Vagina (tissue), 2 donors: ENCODE data around the gene CTSA. TPM values are rescaled to one million over a fixed set of nuclear protein-coding genes. Genes with fewer than 3 reads are reported as not detected.

Source experiments
- DNase-seq, 2 donors: peaks; one replicate each; pipeline ENCODE4 v3.0.0-alpha.2; 2017; ENCODE audit errors: extremely low spot score in 2 of 2
- H3K27ac ChIP-seq: fragments of 200-600 bp; sonication (generic); one replicate; pipeline ENCODE4 v1.5.1; 2019
- H3K27me3 ChIP-seq: fragments of 200-600 bp; sonication (generic); one replicate; pipeline ENCODE4 v1.5.1; 2019
- H3K36me3 ChIP-seq, 2 donors: fragments of 200-600 bp; sonication (generic); one replicate each; pipeline ENCODE4 v1.5.1; 2017 to 2019
- H3K4me1 ChIP-seq: fragments of 200-600 bp; sonication (generic); one replicate; pipeline ENCODE4 v1.5.1; 2019
- H3K4me3 ChIP-seq, 2 donors: fragments of 200-600 bp; sonication (generic); 1 replicate in 1 of 2; 2 replicates in 1 of 2; pipeline ENCODE4 v1.5.1; 2016 to 2019
- H3K9me3 ChIP-seq: fragments of 200-600 bp; sonication (generic); one replicate; pipeline ENCODE4 v1.5.1; 2019
- CTCF ChIP-seq, 3 experiments: fragments of 450-650 bp in 2 of 3; fragments of 200-600 bp in 1 of 3; sonication (generic) in 1 of 3; IDR thresholded peaks; one replicate each; pipeline ENCODE4 v1.5.1; 2017 to 2019; ENCODE audit warnings: antibody characterized with exemption in 3 of 3, mild to moderate bottlenecking in 2 of 3, moderate library complexity in 2 of 3
- POLR2A ChIP-seq, 2 donors: fragments of 450-650 bp; IDR thresholded peaks; one replicate each; pipeline ENCODE4 v1.6.1; 2017; ENCODE audit warnings: antibody characterized with exemption in 2 of 2, mild to moderate bottlenecking in 2 of 2, moderate library complexity in 2 of 2
- POLR2AphosphoS5 ChIP-seq, 2 donors: sonication (generic); formaldehyde crosslinking; IDR thresholded peaks; one replicate each; pipeline ENCODE4 v1.9.0; 2017; ENCODE audit warnings: antibody characterized with exemption in 2 of 2, mild to moderate bottlenecking in 2 of 2, low read depth in 1 of 2; ENCODE audit not compliant: insufficient read depth in 1 of 2
- intact Hi-C: fragments of 100-400 bp; cut with DNase I; formaldehyde crosslinking; loops from one replicate; pipeline ENCODE4 v1.15.1; 2023
- total RNA-seq: library from RNA; depleted of rRNA; stranded (reverse); fragments of >200 nt; gene quantifications from one replicate; pipeline ENCODE4 v1.2.3, GENCODE V29; 2016

CTSA gene
- total RNA-seq, 1 donor from 2014 or later, result 114 TPM

DNA sequence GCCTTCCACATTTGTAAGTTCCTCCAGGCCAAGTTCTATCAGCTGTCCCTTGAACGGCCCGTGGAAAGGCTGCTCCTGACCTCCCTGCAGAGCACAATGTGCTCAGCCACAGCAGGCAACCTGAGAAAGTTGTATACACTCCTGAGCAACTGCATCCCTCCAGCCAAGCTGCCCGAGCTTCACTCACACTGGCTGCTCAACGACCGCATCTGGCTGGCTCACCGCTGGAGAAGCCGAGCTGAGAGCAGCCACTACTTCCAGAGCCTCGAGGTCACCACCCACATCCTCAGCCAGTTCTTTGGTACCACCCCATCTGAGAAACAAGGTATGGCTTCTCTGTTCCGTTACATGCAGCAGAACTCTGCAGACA lies 8.1 kb upstream of the CTSA start:
- Histone ChIP-seq H3K27me3 (no peaks in the 10 kb centered on the region), H3K36me3 (peaks cover 0 to 24% of the 10 kb centered on the region in 2 donors), H3K9me3 (no peaks in the 10 kb centered on the region), H3K4me1 (peaks cover 29% of the 10 kb centered on the region), H3K4me3 (no peak overlapping the region), H3K27ac (no peak overlapping the region)
- TF ChIP-seq POLR2A (IDR thresholded peaks at IDR 0.05) (no peak), POLR2AphosphoS5 (IDR thresholded peaks at IDR 0.05; ENCODE audit: insufficient read depth in 1 of 2, low read depth in 1 of 2) (no peak), CTCF (IDR thresholded peaks at IDR 0.05) (no peak)
- intact Hi-C loops, result loop anchor here (10.0 kb wide), 1 partner anchor 68 kb away; the partner anchor contains the start of gene UBE2C
- DNase-seq, result no peak

- intact Hi-C loops, result loop anchor here (10.0 kb wide), 1 partner anchor 72 kb away; the partner anchor contains the start of gene UBE2C
- H3K27ac ChIP-seq, result no peak overlapping the region
- H3K9me3 ChIP-seq, result no peaks in the 10 kb centered on the region
- H3K4me1 ChIP-seq, result peaks cover 43% of the 10 kb centered on the region
- DNase-seq, result no peak
- no peak overlapping the region for H3K4me3 ChIP-seq
- no peaks in the 10 kb centered on the region for H3K27me3 ChIP-seq
- no peak for TF ChIP-seq CTCF (IDR thresholded peaks at IDR 0.05)
- TF ChIP-seq POLR2A (IDR thresholded peaks at IDR 0.05), result no peak
- TF ChIP-seq POLR2AphosphoS5 (IDR thresholded peaks at IDR 0.05; ENCODE audit: insufficient read depth in 1 of 2, low read depth in 1 of 2), result no peak
- peaks cover 0 to 20% of the 10 kb centered on the region in 2 donors for H3K36me3 ChIP-seq
Measured at GRCh38 chr20:45886590-45887345, 4.4 kb upstream of the CTSA start.

GRCh38 chr20:45887346-45887715 lies 3.8 kb upstream of the CTSA start, which contains the start of gene SPATA25:
Gene SPATA25, minus strand, starts transcription at chr20:45887622. Its CDS starts 32 bp downstream, at chr20:45887590.
- DNase-seq, result no peak
- peaks cover 0 to 20% of the 10 kb centered on the region in 2 donors for H3K36me3 ChIP-seq
- no peaks in the 10 kb centered on the region for H3K27me3 ChIP-seq
- no peak within 1 kb of the TSS for H3K4me3 ChIP-seq
- TF ChIP-seq CTCF (IDR thresholded peaks at IDR 0.05) (no peak), POLR2AphosphoS5 (IDR thresholded peaks at IDR 0.05; ENCODE audit: insufficient read depth in 1 of 2, low read depth in 1 of 2) (no peak), POLR2A (IDR thresholded peaks at IDR 0.05) (no peak)
- intact Hi-C loops, result loop anchor here (10.0 kb wide), 1 partner anchor 73 kb away; the partner anchor contains the start of gene UBE2C
- no peak within 1 kb of the TSS for H3K27ac ChIP-seq
- no peaks in the 10 kb centered on the region for H3K9me3 ChIP-seq
- peaks cover 43% of the 10 kb centered on the region for H3K4me1 ChIP-seq

DNA sequence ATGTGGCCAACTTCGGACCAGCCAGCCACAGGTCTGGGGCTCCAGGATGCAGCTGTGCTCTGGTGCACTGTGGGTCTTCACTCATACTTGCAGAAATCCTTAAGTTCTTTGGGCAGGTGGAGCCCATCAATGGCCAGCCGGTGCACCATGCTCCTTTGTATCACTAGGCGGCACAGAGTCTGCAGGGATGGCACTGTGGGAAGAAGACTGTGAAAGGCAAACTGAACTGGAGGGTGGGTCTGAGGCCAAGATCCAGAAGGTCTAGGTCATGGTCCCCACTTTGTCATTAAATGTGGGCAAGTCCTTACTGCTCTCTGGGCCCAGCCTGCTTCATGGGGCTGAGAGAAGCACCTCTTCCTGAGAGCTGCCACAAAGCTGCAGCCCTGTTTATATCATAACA lies 2.5 kb upstream of the CTSA start:
- intact Hi-C loops, result loop anchor here (10.0 kb wide), 1 partner anchor 74 kb away; the partner anchor contains the start of gene UBE2C
- TF ChIP-seq POLR2AphosphoS5 (IDR thresholded peaks at IDR 0.05; ENCODE audit: insufficient read depth in 1 of 2, low read depth in 1 of 2), result no peak
- TF ChIP-seq CTCF (IDR thresholded peaks at IDR 0.05), result no peak
- TF ChIP-seq POLR2A (IDR thresholded peaks at IDR 0.05), result no peak
- Histone ChIP-seq H3K4me3 (no peak overlapping the region), H3K9me3 (no peaks in the 10 kb centered on the region), H3K4me1 (peaks cover 51% of the 10 kb centered on the region), H3K36me3 (peaks cover 0 to 11% of the 10 kb centered on the region in 2 donors), H3K27ac (no peak overlapping the region), H3K27me3 (no peaks in the 10 kb centered on the region)
- no peak for DNase-seq
